ENCODE measurements around the gene CD52.

CD52 gene

GRCh38 chr1:26344147-26344920, 26.6 kb downstream of the CD52 start:
- no peak overlapping the region for H3K4ac ChIP-seq (ENCODE audit: low read depth, low read length)
- H4K8ac ChIP-seq (ENCODE audit: low read depth, low read length): no peak overlapping the region
- no peak overlapping the region for H3K9ac ChIP-seq (ENCODE audit: low read length)
- no peak overlapping the region for H3K4me3 ChIP-seq (ENCODE audit: low read depth, low read length)
- no peak overlapping the region for H3K14ac ChIP-seq (ENCODE audit: low read length)
- H3K9me3 ChIP-seq (ENCODE audit: insufficient read depth, low read depth, low read length): no peaks in the 10 kb centered on the region
- H3K4me1 ChIP-seq (ENCODE audit: control insufficient read depth in 1 of 2, insufficient read depth in 2 of 2, low read length in 2 of 2): peaks cover 0 to 9% of the 10 kb centered on the region in 2 experiments
- no peak overlapping the region for H4K91ac ChIP-seq (ENCODE audit: low read depth, low read length)
- peaks cover 44 to 45% of the 10 kb centered on the region in 2 experiments for H3K36me3 ChIP-seq (ENCODE audit: control insufficient read depth in 1 of 2, insufficient read depth in 2 of 2, low read length in 2 of 2)
- H2AFZ ChIP-seq (ENCODE audit: insufficient read depth, low read length, poor library complexity): no peak overlapping the region
- H2BK5ac ChIP-seq (ENCODE audit: low read depth, low read length, poor library complexity): no peak overlapping the region
- H4K12ac ChIP-seq (ENCODE audit: low read depth, low read length): no peak overlapping the region
- H2AK5ac ChIP-seq (ENCODE audit: low read length): no peak overlapping the region
- H3K79me2 ChIP-seq (ENCODE audit: control insufficient read depth, insufficient read depth, low read length, poor library complexity): no peaks in the 10 kb centered on the region
- H2BK12ac ChIP-seq (ENCODE audit: low read length): no peak overlapping the region
- no peak overlapping the region for H3K27ac ChIP-seq (ENCODE audit: low read depth, low read length)
- no peak overlapping the region for H3K18ac ChIP-seq (ENCODE audit: low read length)
- no CpG with 5 or more reads among the region's 15 CpGs for WGBS (ENCODE audit: extremely low coverage, insufficient coverage, insufficient read length)
- H3K27me3 ChIP-seq (ENCODE audit: insufficient read depth, low read length): no peaks in the 10 kb centered on the region
- no peak for DNase-seq
- H2BK120ac ChIP-seq (ENCODE audit: insufficient read depth, low read length, poor library complexity): no peak overlapping the region
- no peak overlapping the region for H3K4me2 ChIP-seq (ENCODE audit: low read length)
- no peak overlapping the region for H3K23ac ChIP-seq (ENCODE audit: low read length)
- H3K79me1 ChIP-seq (ENCODE audit: low read length): no peaks in the 10 kb centered on the region

GRCh38 chr1:26345718-26346117, 28.0 kb downstream of the CD52 start:
- Histone ChIP-seq H3K4me2 (ENCODE audit: low read length) (no peak overlapping the region), H3K9me3 (ENCODE audit: insufficient read depth, low read depth, low read length) (no peaks in the 10 kb centered on the region), H3K9ac (ENCODE audit: low read length) (no peak overlapping the region), H4K12ac (ENCODE audit: low read depth, low read length) (no peak overlapping the region), H3K79me2 (ENCODE audit: control insufficient read depth, insufficient read depth, low read length, poor library complexity) (no peaks in the 10 kb centered on the region), H3K27me3 (ENCODE audit: insufficient read depth, low read length) (no peaks in the 10 kb centered on the region), H3K27ac (ENCODE audit: low read depth, low read length) (no peak overlapping the region), H3K23ac (ENCODE audit: low read length) (no peak overlapping the region), H3K4ac (ENCODE audit: low read depth, low read length) (no peak overlapping the region), H2BK12ac (ENCODE audit: low read length) (no peak overlapping the region), H4K8ac (ENCODE audit: low read depth, low read length) (no peak overlapping the region), H2BK5ac (ENCODE audit: low read depth, low read length, poor library complexity) (no peak overlapping the region), H2AK5ac (ENCODE audit: low read length) (peak overlapping the region; percentile 20), H3K4me1 (ENCODE audit: control insufficient read depth in 1 of 2, insufficient read depth in 2 of 2, low read length in 2 of 2) (peaks cover 6 to 10% of the 10 kb centered on the region in 2 experiments), H3K79me1 (ENCODE audit: low read length) (peaks cover 7% of the 10 kb centered on the region), H3K18ac (ENCODE audit: low read length) (no peak overlapping the region), H3K14ac (ENCODE audit: low read length) (no peak overlapping the region), H3K4me3 (ENCODE audit: low read depth, low read length) (no peak overlapping the region), H2BK120ac (ENCODE audit: insufficient read depth, low read length, poor library complexity) (no peak overlapping the region), H4K91ac (ENCODE audit: low read depth, low read length) (no peak overlapping the region), H2AFZ (ENCODE audit: insufficient read depth, low read length, poor library complexity) (no peak overlapping the region), H3K36me3 (ENCODE audit: control insufficient read depth in 1 of 2, insufficient read depth in 2 of 2, low read length in 2 of 2) (peaks cover 39 to 45% of the 10 kb centered on the region in 2 experiments)
- WGBS (ENCODE audit: extremely low coverage, insufficient coverage, insufficient read length): no CpG with 5 or more reads among the region's 15 CpGs
- no peak for DNase-seq

GRCh38 chr1:26346274-26347033, 28.7 kb downstream of the CD52 start:
- Histone ChIP-seq H3K27ac (ENCODE audit: low read depth, low read length) (no peak overlapping the region), H4K8ac (ENCODE audit: low read depth, low read length) (no peak overlapping the region), H3K18ac (ENCODE audit: low read length) (no peak overlapping the region), H2AK5ac (ENCODE audit: low read length) (peak overlapping the region; percentile 7), H3K36me3 (ENCODE audit: control insufficient read depth in 1 of 2, insufficient read depth in 2 of 2, low read length in 2 of 2) (peaks cover 39 to 45% of the 10 kb centered on the region in 2 experiments), H3K4ac (ENCODE audit: low read depth, low read length) (no peak overlapping the region), H2BK120ac (ENCODE audit: insufficient read depth, low read length, poor library complexity) (no peak overlapping the region), H3K79me1 (ENCODE audit: low read length) (peaks cover 14% of the 10 kb centered on the region), H4K12ac (ENCODE audit: low read depth, low read length) (no peak overlapping the region), H3K23ac (ENCODE audit: low read length) (no peak overlapping the region), H3K4me1 (ENCODE audit: control insufficient read depth in 1 of 2, insufficient read depth in 2 of 2, low read length in 2 of 2) (peaks cover 13 to 17% of the 10 kb centered on the region in 2 experiments), H3K79me2 (ENCODE audit: control insufficient read depth, insufficient read depth, low read length, poor library complexity) (peaks cover 2% of the 10 kb centered on the region), H3K27me3 (ENCODE audit: insufficient read depth, low read length) (no peaks in the 10 kb centered on the region), H4K91ac (ENCODE audit: low read depth, low read length) (peak overlapping the region; percentile 8), H3K4me3 (ENCODE audit: low read depth, low read length) (no peak overlapping the region), H2BK12ac (ENCODE audit: low read length) (no peak overlapping the region), H2BK5ac (ENCODE audit: low read depth, low read length, poor library complexity) (no peak overlapping the region), H3K9me3 (ENCODE audit: insufficient read depth, low read depth, low read length) (no peaks in the 10 kb centered on the region), H3K4me2 (ENCODE audit: low read length) (no peak overlapping the region), H2AFZ (ENCODE audit: insufficient read depth, low read length, poor library complexity) (no peak overlapping the region), H3K14ac (ENCODE audit: low read length) (no peak overlapping the region), H3K9ac (ENCODE audit: low read length) (no peak overlapping the region)
- no peak for DNase-seq
- WGBS (ENCODE audit: extremely low coverage, insufficient coverage, insufficient read length): no CpG with 5 or more reads among the region's 10 CpGs

DNA sequence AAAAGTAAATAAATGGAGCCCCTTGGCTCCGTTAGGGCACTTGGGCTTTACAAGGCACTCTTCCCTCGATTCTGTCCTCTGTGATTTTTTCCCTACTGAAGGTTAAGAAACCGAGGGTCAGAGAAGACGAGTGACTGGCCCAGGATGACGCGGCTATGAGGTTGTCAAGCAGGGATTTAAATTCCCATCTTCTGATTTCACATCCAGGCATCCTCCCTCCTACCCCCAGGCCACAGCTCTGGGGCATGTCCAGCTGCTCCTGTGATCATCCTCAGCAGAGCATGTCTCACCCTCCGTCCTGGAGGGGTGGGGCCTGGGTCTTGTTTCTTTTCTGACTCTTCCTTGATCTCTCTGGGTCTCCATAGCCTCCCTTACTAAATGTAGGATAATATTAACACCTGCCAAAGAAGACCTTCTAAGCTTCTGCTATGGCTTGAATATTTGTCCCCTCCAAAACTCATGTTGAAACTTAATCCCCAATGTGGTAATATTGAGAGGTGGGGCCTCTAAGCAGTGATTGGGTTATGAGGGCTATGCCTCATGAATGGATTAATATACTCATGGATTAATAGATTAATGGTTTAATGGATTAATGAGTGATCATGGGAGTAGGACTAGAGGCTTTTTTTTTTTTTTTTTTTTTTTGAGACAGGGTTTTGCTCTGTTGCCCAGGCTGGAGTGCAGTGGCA, 31.6 kb downstream of the CD52 start:
- DNase-seq: peak; percentile 99
- H2BK120ac ChIP-seq (ENCODE audit: insufficient read depth, low read length, poor library complexity): peak overlapping the region; percentile 88
- no peak overlapping the region for H3K18ac ChIP-seq (ENCODE audit: low read length)
- H4K12ac ChIP-seq (ENCODE audit: low read depth, low read length): no peak overlapping the region
- peaks cover 23 to 24% of the 10 kb centered on the region in 2 experiments for H3K36me3 ChIP-seq (ENCODE audit: control insufficient read depth in 1 of 2, insufficient read depth in 2 of 2, low read length in 2 of 2)
- no peak overlapping the region for H2AK5ac ChIP-seq (ENCODE audit: low read length)
- peak overlapping the region; percentile 74 for H4K91ac ChIP-seq (ENCODE audit: low read depth, low read length)
- no peak overlapping the region for H3K23ac ChIP-seq (ENCODE audit: low read length)
- no peak overlapping the region for H3K4ac ChIP-seq (ENCODE audit: low read depth, low read length)
- H3K4me2 ChIP-seq (ENCODE audit: low read length): no peak overlapping the region
- H2BK12ac ChIP-seq (ENCODE audit: low read length): no peak overlapping the region
- no peak overlapping the region for H2BK5ac ChIP-seq (ENCODE audit: low read depth, low read length, poor library complexity)
- peaks cover 37 to 44% of the 10 kb centered on the region in 2 experiments for H3K4me1 ChIP-seq (ENCODE audit: control insufficient read depth in 1 of 2, insufficient read depth in 2 of 2, low read length in 2 of 2)
- no peak overlapping the region for H3K4me3 ChIP-seq (ENCODE audit: low read depth, low read length)
- no peak overlapping the region for H3K9ac ChIP-seq (ENCODE audit: low read length)
- WGBS (ENCODE audit: extremely low coverage, insufficient coverage, insufficient read length): no CpG with 5 or more reads among the region's 7 CpGs
- peaks cover 16% of the 10 kb centered on the region for H3K79me2 ChIP-seq (ENCODE audit: control insufficient read depth, insufficient read depth, low read length, poor library complexity)
- H3K79me1 ChIP-seq (ENCODE audit: low read length): peaks cover 35% of the 10 kb centered on the region
- H2AFZ ChIP-seq (ENCODE audit: insufficient read depth, low read length, poor library complexity): no peak overlapping the region
- H3K14ac ChIP-seq (ENCODE audit: low read length): no peak overlapping the region
- H3K27me3 ChIP-seq (ENCODE audit: insufficient read depth, low read length): no peaks in the 10 kb centered on the region
- H3K27ac ChIP-seq (ENCODE audit: low read depth, low read length): peak overlapping the region; percentile 98
- no peaks in the 10 kb centered on the region for H3K9me3 ChIP-seq (ENCODE audit: insufficient read depth, low read depth, low read length)
- H4K8ac ChIP-seq (ENCODE audit: low read depth, low read length): no peak overlapping the region
